ENCODE measurements around the gene CTNNAL1.

- TF ChIP-seq POLR2AphosphoS5 (IDR thresholded peaks at IDR 0.05; ENCODE audit: low read depth, low read length) (0 out of 2 replicates have a peak, but pooled peaks have one; percentile 0), TAF1 (IDR thresholded peaks at IDR 0.05; ENCODE audit: low read depth, low read length) (no peak), POLR2A (IDR thresholded peaks at IDR 0.05; ENCODE audit: low read depth, low read length) (no peak)
Measured at GRCh38 chr9:109013679-109014607, 644 bp upstream of the CTNNAL1 start.
